ENCODE data around the gene PARP8.

The PARP8 gene

DNA sequence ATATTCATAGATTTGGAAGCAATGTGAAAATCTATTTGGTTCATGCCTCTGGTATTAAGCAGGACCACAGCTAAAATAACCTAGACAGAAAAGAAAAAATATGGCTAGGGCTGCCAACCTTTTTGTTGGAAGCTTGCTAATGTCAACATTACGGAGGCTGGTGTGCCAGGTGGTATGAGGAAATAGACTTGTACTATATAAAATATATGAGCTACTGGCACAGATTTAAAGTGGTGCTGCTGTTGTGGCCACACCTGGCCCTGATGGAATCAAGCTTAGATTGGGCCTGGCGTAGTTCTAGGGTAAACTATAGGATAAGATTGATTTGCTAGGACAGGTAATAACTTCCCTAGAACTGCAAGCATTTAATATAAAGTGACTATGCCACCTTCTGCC lies 10.6 kb upstream of the PARP8 start:
- Histone ChIP-seq H3K9ac (ENCODE audit: low read length) (no peak overlapping the region), H4K91ac (ENCODE audit: low read length) (no peak overlapping the region), H2BK120ac (ENCODE audit: low read depth, low read length) (no peak overlapping the region), H3K27ac (ENCODE audit: low read length, poor library complexity, severe bottlenecking) (no peak overlapping the region), H3K36me3 (ENCODE audit: control insufficient read depth in 1 of 2, insufficient read depth in 2 of 2, low read depth in 1 of 2, low read length in 2 of 2) (no peaks in the 10 kb centered on the region), H3K14ac (ENCODE audit: low read length in 2 of 2) (no peak overlapping the region), H3K4ac (ENCODE audit: low read depth in 1 of 2, low read length in 2 of 2) (no peak overlapping the region), H2AFZ (ENCODE audit: low read depth, low read length) (no peak overlapping the region), H2BK5ac (ENCODE audit: low read depth, low read length, poor library complexity, severe bottlenecking) (no peak overlapping the region), H2BK15ac (ENCODE audit: low read depth, poor library complexity, severe bottlenecking) (no peak overlapping the region), H3K79me1 (replicated peaks; ENCODE audit: low read length, poor library complexity, severe bottlenecking) (no peaks in the 10 kb centered on the region), H4K8ac (ENCODE audit: low read length) (no peak overlapping the region), H3K27me3 (ENCODE audit: control insufficient read depth in 1 of 2, insufficient read depth in 1 of 2, low read length in 2 of 2) (no peaks in the 10 kb centered on the region), H2AK5ac (ENCODE audit: low read length, severe bottlenecking) (no peak overlapping the region), H3K4me2 (ENCODE audit: low read length, poor library complexity, severe bottlenecking) (no peak overlapping the region), H3K23ac (ENCODE audit: low read length in 2 of 2) (no peak overlapping the region), H3K9me3 (ENCODE audit: control insufficient read depth, low read length) (no peaks in the 10 kb centered on the region), H3K4me1 (ENCODE audit: control insufficient read depth, insufficient read depth, low read depth, low read length) (no peaks in the 10 kb centered on the region), H2BK12ac (ENCODE audit: low read length in 2 of 2) (no peak overlapping the region), H3K4me3 (ENCODE audit: insufficient read depth in 1 of 2, low read depth in 1 of 2, low read length in 2 of 2) (no peak overlapping the region), H3K18ac (ENCODE audit: low read depth in 1 of 2, low read length in 2 of 2) (no peak overlapping the region)
- no peak for DNase-seq
- WGBS: 81% methylated on average over 2 of the region's 2 CpGs

DNA sequence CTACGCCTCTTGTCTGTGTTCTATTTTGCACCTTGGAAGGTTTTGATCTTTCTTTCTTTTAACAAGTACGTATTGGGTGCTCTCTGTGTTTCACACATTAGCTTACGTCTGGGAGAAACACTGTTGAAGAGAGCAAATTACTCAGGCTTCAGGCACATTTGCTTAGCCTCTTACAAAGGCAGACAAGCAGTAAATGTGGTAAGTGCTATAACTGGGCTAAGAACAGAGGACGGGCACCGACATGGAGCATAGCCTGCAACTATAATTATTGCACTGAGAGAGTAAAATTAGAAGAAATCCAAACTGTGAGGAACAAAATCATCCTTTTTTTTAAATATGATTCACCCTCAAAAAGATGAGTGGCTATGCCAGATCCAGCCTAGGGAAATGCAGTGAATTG lies 9.4 kb upstream of the PARP8 start:
- H4K8ac ChIP-seq (ENCODE audit: low read length): no peak overlapping the region
- H3K4ac ChIP-seq (ENCODE audit: low read depth in 1 of 2, low read length in 2 of 2): no peak overlapping the region
- no peak overlapping the region for H2BK5ac ChIP-seq (ENCODE audit: low read depth, low read length, poor library complexity, severe bottlenecking)
- H3K4me2 ChIP-seq (ENCODE audit: low read length, poor library complexity, severe bottlenecking): no peak overlapping the region
- H3K14ac ChIP-seq (ENCODE audit: low read length in 2 of 2): no peak overlapping the region
- no peaks in the 10 kb centered on the region for H3K4me1 ChIP-seq (ENCODE audit: control insufficient read depth, insufficient read depth, low read depth, low read length)
- no peak overlapping the region for H3K23ac ChIP-seq (ENCODE audit: low read length in 2 of 2)
- H3K4me3 ChIP-seq (ENCODE audit: insufficient read depth in 1 of 2, low read depth in 1 of 2, low read length in 2 of 2): no peak overlapping the region
- no peak overlapping the region for H2BK15ac ChIP-seq (ENCODE audit: low read depth, poor library complexity, severe bottlenecking)
- no peak overlapping the region for H2BK120ac ChIP-seq (ENCODE audit: low read depth, low read length)
- no peak overlapping the region for H2AK5ac ChIP-seq (ENCODE audit: low read length, severe bottlenecking)
- H3K18ac ChIP-seq (ENCODE audit: low read depth in 1 of 2, low read length in 2 of 2): peak overlapping the region in 1 of 2 experiments; percentile 3
- DNase-seq: no peak
- no peak overlapping the region for H2BK12ac ChIP-seq (ENCODE audit: low read length in 2 of 2)
- H4K91ac ChIP-seq (ENCODE audit: low read length): no peak overlapping the region
- no peaks in the 10 kb centered on the region for H3K36me3 ChIP-seq (ENCODE audit: control insufficient read depth in 1 of 2, insufficient read depth in 2 of 2, low read depth in 1 of 2, low read length in 2 of 2)
- H3K27ac ChIP-seq (ENCODE audit: low read length, poor library complexity, severe bottlenecking): no peak overlapping the region
- 96% methylated on average over 3 of the region's 5 CpGs for WGBS
- H2AFZ ChIP-seq (ENCODE audit: low read depth, low read length): no peak overlapping the region
- H3K27me3 ChIP-seq (ENCODE audit: control insufficient read depth in 1 of 2, insufficient read depth in 1 of 2, low read length in 2 of 2): no peaks in the 10 kb centered on the region
- no peaks in the 10 kb centered on the region for H3K9me3 ChIP-seq (ENCODE audit: control insufficient read depth, low read length)
- no peak overlapping the region for H3K9ac ChIP-seq (ENCODE audit: low read length)
- no peaks in the 10 kb centered on the region for H3K79me1 ChIP-seq (replicated peaks; ENCODE audit: low read length, poor library complexity, severe bottlenecking)

DNA sequence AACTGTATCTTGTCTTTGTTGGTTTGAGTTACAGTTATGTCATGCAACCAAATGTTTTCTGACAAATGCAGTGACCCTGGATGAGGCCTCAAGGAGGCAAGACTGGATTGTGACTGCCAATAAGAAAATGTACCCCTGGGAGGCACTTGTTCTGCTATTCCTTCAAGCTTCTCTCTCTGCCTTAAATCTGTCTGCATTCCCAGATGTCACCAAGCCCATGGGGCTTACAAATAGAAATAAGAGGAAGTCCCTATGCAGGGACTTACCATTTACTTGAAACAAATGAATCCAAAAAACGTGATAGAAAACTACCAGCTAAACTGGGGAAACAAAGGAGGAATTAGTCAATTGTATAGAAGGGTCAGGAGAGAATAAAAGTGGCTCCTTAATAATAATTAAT lies 8.2 kb upstream of the PARP8 start:
- no peak overlapping the region for H4K91ac ChIP-seq (ENCODE audit: low read length)
- no peak overlapping the region for H2BK15ac ChIP-seq (ENCODE audit: low read depth, poor library complexity, severe bottlenecking)
- H3K27ac ChIP-seq (ENCODE audit: low read length, poor library complexity, severe bottlenecking): no peak overlapping the region
- H3K4me1 ChIP-seq (ENCODE audit: control insufficient read depth, insufficient read depth, low read depth, low read length): no peaks in the 10 kb centered on the region
- no peak overlapping the region for H2BK5ac ChIP-seq (ENCODE audit: low read depth, low read length, poor library complexity, severe bottlenecking)
- no peak overlapping the region for H3K23ac ChIP-seq (ENCODE audit: low read length in 2 of 2)
- no CpG with 5 or more reads among the region's 1 CpG for WGBS
- H3K18ac ChIP-seq (ENCODE audit: low read depth in 1 of 2, low read length in 2 of 2): no peak overlapping the region
- H3K9me3 ChIP-seq (ENCODE audit: control insufficient read depth, low read length): no peaks in the 10 kb centered on the region
- H3K36me3 ChIP-seq (ENCODE audit: control insufficient read depth in 1 of 2, insufficient read depth in 2 of 2, low read depth in 1 of 2, low read length in 2 of 2): no peaks in the 10 kb centered on the region
- no peak overlapping the region for H3K4me3 ChIP-seq (ENCODE audit: insufficient read depth in 1 of 2, low read depth in 1 of 2, low read length in 2 of 2)
- no peak for DNase-seq
- no peak overlapping the region for H4K8ac ChIP-seq (ENCODE audit: low read length)
- no peak overlapping the region for H3K9ac ChIP-seq (ENCODE audit: low read length)
- no peak overlapping the region for H3K14ac ChIP-seq (ENCODE audit: low read length in 2 of 2)
- no peak overlapping the region for H2AFZ ChIP-seq (ENCODE audit: low read depth, low read length)
- H3K27me3 ChIP-seq (ENCODE audit: control insufficient read depth in 1 of 2, insufficient read depth in 1 of 2, low read length in 2 of 2): no peaks in the 10 kb centered on the region
- H2BK12ac ChIP-seq (ENCODE audit: low read length in 2 of 2): no peak overlapping the region
- no peak overlapping the region for H2BK120ac ChIP-seq (ENCODE audit: low read depth, low read length)
- no peaks in the 10 kb centered on the region for H3K79me1 ChIP-seq (replicated peaks; ENCODE audit: low read length, poor library complexity, severe bottlenecking)
- no peak overlapping the region for H3K4ac ChIP-seq (ENCODE audit: low read depth in 1 of 2, low read length in 2 of 2)
- H2AK5ac ChIP-seq (ENCODE audit: low read length, severe bottlenecking): no peak overlapping the region
- H3K4me2 ChIP-seq (ENCODE audit: low read length, poor library complexity, severe bottlenecking): no peak overlapping the region

DNA sequence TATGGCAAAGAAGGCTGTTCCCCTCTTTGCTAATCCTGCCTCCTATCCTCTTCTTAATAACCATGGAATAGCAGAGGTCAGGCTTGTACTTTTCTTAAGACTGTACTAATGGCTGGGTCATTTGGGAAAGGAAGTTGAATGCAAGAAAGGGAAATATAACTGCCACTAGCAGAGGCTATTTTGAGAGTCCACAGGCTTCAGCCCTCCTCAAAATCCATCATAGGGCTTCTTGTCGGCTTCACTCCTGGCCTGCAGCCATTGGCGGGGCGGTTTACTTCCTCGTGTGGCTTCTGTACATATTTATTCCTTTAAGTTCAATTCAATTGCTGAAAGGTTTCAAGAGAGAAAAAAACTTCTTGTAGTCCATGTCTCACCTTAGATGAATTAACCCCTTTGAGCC lies 2.8 kb upstream of the PARP8 start:
- Histone ChIP-seq H3K4me1 (ENCODE audit: control insufficient read depth, insufficient read depth, low read depth, low read length) (no peaks in the 10 kb centered on the region), H4K8ac (ENCODE audit: low read length) (peak overlapping the region; percentile 36), H2BK15ac (ENCODE audit: low read depth, poor library complexity, severe bottlenecking) (no peak overlapping the region), H3K4me2 (ENCODE audit: low read length, poor library complexity, severe bottlenecking) (no peak overlapping the region), H3K18ac (ENCODE audit: low read depth in 1 of 2, low read length in 2 of 2) (peak overlapping the region in 1 of 2 experiments; percentile 9), H2AFZ (ENCODE audit: low read depth, low read length) (no peak overlapping the region), H3K79me1 (replicated peaks; ENCODE audit: low read length, poor library complexity, severe bottlenecking) (peaks cover 3% of the 10 kb centered on the region), H2BK120ac (ENCODE audit: low read depth, low read length) (no peak overlapping the region), H4K91ac (ENCODE audit: low read length) (no peak overlapping the region), H2AK5ac (ENCODE audit: low read length, severe bottlenecking) (no peak overlapping the region), H3K27me3 (ENCODE audit: control insufficient read depth in 1 of 2, insufficient read depth in 1 of 2, low read length in 2 of 2) (no peaks in the 10 kb centered on the region), H3K23ac (ENCODE audit: low read length in 2 of 2) (no peak overlapping the region), H3K4ac (ENCODE audit: low read depth in 1 of 2, low read length in 2 of 2) (no peak overlapping the region), H3K14ac (ENCODE audit: low read length in 2 of 2) (no peak overlapping the region), H3K9ac (ENCODE audit: low read length) (no peak overlapping the region), H3K27ac (ENCODE audit: low read length, poor library complexity, severe bottlenecking) (no peak overlapping the region), H3K9me3 (ENCODE audit: control insufficient read depth, low read length) (no peaks in the 10 kb centered on the region), H3K4me3 (ENCODE audit: insufficient read depth in 1 of 2, low read depth in 1 of 2, low read length in 2 of 2) (no peak overlapping the region), H2BK12ac (ENCODE audit: low read length in 2 of 2) (no peak overlapping the region), H3K36me3 (ENCODE audit: control insufficient read depth in 1 of 2, insufficient read depth in 2 of 2, low read depth in 1 of 2, low read length in 2 of 2) (no peaks in the 10 kb centered on the region), H2BK5ac (ENCODE audit: low read depth, low read length, poor library complexity, severe bottlenecking) (no peak overlapping the region)
- DNase-seq: no peak
- no CpG with 5 or more reads among the region's 4 CpGs for WGBS

All from mesenchymal stem cell (in vitro differentiated cells and primary cell).